Heart right ventricle (tissue), 16 donors: ENCODE measurements around the gene IGSF21. TPM values are rescaled to one million over a fixed set of nuclear protein-coding genes. Genes with fewer than 3 reads are reported as not detected.

Experiments used
- ATAC-seq, 8 donors: fragments of 200-7000 bp; cut with Tn5 transposase; one replicate each; pipeline ENCODE4 v1.9.1; 2020; ENCODE audit warnings: mild to moderate bottlenecking in 8 of 8, moderate library complexity in 8 of 8, moderate number of reproducible peaks in 1 of 8
- DNase-seq, 2 donors: peaks; one replicate each; pipeline ENCODE4 v3.0.0-alpha.2; 2020
- H3K27ac ChIP-seq, 10 donors: fragments of 200-600 bp; sonication (generic) in 2 of 10; one replicate each; pipeline versions ENCODE4 v1.5.0 to v1.8.0; 2020 to 2022; ENCODE audit warnings: mild to moderate bottlenecking in 3 of 10
- H3K27me3 ChIP-seq, 7 donors: fragments of 200-600 bp; one replicate each; pipeline ENCODE4 v1.8.0; 2021 to 2022; ENCODE audit warnings: mild to moderate bottlenecking in 2 of 7
- H3K36me3 ChIP-seq, 9 donors: fragments of 200-600 bp; sonication (generic) in 1 of 9; one replicate each; pipeline versions ENCODE4 v1.5.0 to v1.8.0; 2020 to 2022; ENCODE audit warnings: mild to moderate bottlenecking in 2 of 9
- H3K4me1 ChIP-seq, 9 donors: fragments of 200-600 bp; sonication (generic) in 1 of 9; one replicate each; pipeline versions ENCODE4 v1.5.0 to v1.8.0; 2020 to 2022; ENCODE audit warnings: mild to moderate bottlenecking in 4 of 9
- H3K4me3 ChIP-seq, 10 donors: fragments of 200-600 bp; sonication (generic) in 2 of 10; one replicate each; pipeline versions ENCODE4 v1.5.0 to v1.8.0; 2020 to 2022; ENCODE audit warnings: mild to moderate bottlenecking in 7 of 10, moderate library complexity in 2 of 10
- H3K9me3 ChIP-seq, 11 donors: fragments of 200-600 bp in 10 of 11; sonication (generic) in 2 of 11; one replicate each; pipeline versions ENCODE4 v1.5.0 to v1.8.0; 2013 to 2022; ENCODE audit warnings: mild to moderate bottlenecking in 2 of 11, control low read depth in 1 of 11, moderate library complexity in 1 of 11
- WGBS, 2 donors: extraction: QIAGEN DNeasy Blood & Tissue Kit; methylation state at CpG; one replicate each; pipeline ENCODE4 v1.1.7; 2013; ENCODE audit warnings: inconsistent platforms in 1 of 2; 5-methylcytosine and 5-hydroxymethylcytosine counted together
- intact Hi-C, 10 donors: fragments of 100-400 bp; cut with DNase I; formaldehyde crosslinking; loops; one replicate each; pipeline versions ENCODE4 v1.11.1 to v1.14.2; 2022
- polyA plus RNA-seq, 2 donors: library from polyadenylated mRNA; stranded (reverse); fragments of 200-250 nt; gene quantifications; one replicate each; pipeline ENCODE4 v1.2.3, GENCODE V29; 2013
- total RNA-seq, 10 donors: library from RNA; stranded (reverse); fragmentation: NEBNext Ultra II Directional in 3 of 10; extraction: Animal tissue kit (Norgen Biotek cat#: 25700) in 3 of 10; gene quantifications; one replicate each; pipeline versions ENCODE4 v1.2.1 to v1.2.4, GENCODE V29; 2021 to 2023
- TF ChIP-seq, protein P1 (sequence below), 9 donors: fragments of 200-600 bp; sonication (generic) in 2 of 9; IDR thresholded peaks; one replicate each; pipeline versions ENCODE4 v1.5.0 to v1.8.0; 2021 to 2022; ENCODE audit warnings: antibody characterized with exemption in 9 of 9, mild to moderate bottlenecking in 5 of 9, moderate library complexity in 1 of 9
- donor health status: Arrhythmogenic right ventricular cardiomyopathy.
- donor health status: ischemic (EF 13 %, LVEDD 7.1; RV severe dilation, severe dysfunction).
- donor health status: healthy with polysubstance abuse.
- donor health status: DM: no; HTN: yes; CAD: no.
- donor health status: DM: no; HTN: no; CAD: no.
- donor health status: ischemic (EF 25% LVEDD 6.9; RV normal size, moderate dysfunction).
- donor health status: ischemic (EF 25% LVEDD 5.7; RV mildly dilated, moderate dysfunction).
- donor health status: healthy.
- donor health status: DM: yes; HTN: yes; CAD: no.
- donor health status: Ischemic cardiomyopathy.
- donor health status: ischemic (EF 35%, LVEDD 5.7; RV mildly dilated, moderate dysfunction).
- donor health status: nonischemic (EF 11% LVEDD 7.7; RV severe dilation, severe dysfunction).
- donor health status: DM: yes; HTN: yes; CAD: no.
- donor health status: PGD.
- donor health status: ischemic (EF 29% LVEDD 5.4; RV normal size, mild dysfunction).
- donor health status: nonischemic (EF 23%, LVEDD 6.1; RV moderate dilation, normal function).

Gene IGSF21
- total and polyA plus RNA-seq, 12 donors = 0.13 to 1.6 (median 0.51) TPM; not detected in 1

DNA sequence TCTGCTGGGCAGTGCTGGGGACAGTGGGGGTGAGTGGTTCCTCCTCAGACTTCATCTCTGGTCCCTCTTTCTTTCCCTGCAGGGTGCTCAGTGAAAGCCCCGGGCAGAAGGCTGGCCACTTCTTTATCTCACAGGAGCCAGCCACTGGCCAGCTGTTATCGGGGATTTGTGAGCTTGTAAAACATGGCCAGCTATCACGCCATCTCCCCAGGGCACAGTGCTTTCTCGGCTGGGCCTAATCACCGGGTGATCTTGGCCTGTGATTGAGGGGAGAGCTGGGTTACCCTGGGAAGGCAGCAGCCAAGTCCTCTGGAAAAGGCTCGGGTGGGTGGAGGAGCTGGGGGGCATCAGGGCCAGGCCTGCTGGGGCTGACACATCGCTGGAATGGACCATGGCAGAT lies 83.0 kb downstream of the IGSF21 start:
- intact Hi-C loops = no loop called here
- no peak overlapping the region for H3K27ac ChIP-seq
- no peak overlapping the region for H3K4me3 ChIP-seq
- peaks cover 0 to 66% (median 16%) of the 10 kb centered on the region in 7 donors for H3K27me3 ChIP-seq
- H3K9me3 ChIP-seq = no peaks in the 10 kb centered on the region
- DNase-seq (no peak), ATAC-seq (no peak)
- TF ChIP-seq, protein P1, sequence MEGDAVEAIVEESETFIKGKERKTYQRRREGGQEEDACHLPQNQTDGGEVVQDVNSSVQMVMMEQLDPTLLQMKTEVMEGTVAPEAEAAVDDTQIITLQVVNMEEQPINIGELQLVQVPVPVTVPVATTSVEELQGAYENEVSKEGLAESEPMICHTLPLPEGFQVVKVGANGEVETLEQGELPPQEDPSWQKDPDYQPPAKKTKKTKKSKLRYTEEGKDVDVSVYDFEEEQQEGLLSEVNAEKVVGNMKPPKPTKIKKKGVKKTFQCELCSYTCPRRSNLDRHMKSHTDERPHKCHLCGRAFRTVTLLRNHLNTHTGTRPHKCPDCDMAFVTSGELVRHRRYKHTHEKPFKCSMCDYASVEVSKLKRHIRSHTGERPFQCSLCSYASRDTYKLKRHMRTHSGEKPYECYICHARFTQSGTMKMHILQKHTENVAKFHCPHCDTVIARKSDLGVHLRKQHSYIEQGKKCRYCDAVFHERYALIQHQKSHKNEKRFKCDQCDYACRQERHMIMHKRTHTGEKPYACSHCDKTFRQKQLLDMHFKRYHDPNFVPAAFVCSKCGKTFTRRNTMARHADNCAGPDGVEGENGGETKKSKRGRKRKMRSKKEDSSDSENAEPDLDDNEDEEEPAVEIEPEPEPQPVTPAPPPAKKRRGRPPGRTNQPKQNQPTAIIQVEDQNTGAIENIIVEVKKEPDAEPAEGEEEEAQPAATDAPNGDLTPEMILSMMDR (IDR thresholded peaks at IDR 0.05) = no peak
- WGBS, 2 donors = 22 to 24% methylated on average over 7 of the region's 7 CpGs
- H3K4me1 ChIP-seq = peaks cover 0 to 6% (median 0%) of the 10 kb centered on the region in 9 donors
- H3K36me3 ChIP-seq = no peaks in the 10 kb centered on the region

DNA sequence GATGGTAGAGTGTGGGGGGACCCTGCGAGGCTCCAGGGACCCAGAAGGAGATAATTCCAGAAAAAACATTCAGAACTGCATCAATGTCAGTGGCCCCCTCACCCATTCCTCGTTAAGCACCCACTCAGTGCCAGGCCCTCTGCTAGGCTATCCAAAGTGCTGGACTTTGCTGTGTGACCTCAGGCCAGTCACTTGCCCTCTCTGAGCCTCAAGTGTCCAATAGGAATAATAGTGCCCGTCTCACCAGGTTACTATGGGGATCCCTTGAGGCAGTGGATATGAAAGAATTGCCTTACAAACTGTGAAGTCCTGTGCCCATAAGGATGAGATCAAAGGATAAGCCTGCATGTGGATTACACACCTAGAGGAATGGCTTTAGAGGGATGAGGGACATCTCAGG lies 83.4 kb downstream of the IGSF21 start:
- TF ChIP-seq, protein P1 (IDR thresholded peaks at IDR 0.05) = no peak
- ATAC-seq (no peak), DNase-seq (no peak)
- H3K4me3 ChIP-seq = no peak overlapping the region
- H3K27ac ChIP-seq = no peak overlapping the region
- H3K9me3 ChIP-seq = no peaks in the 10 kb centered on the region
- intact Hi-C loops = no loop called here
- peaks cover 0 to 6% (median 0%) of the 10 kb centered on the region in 9 donors for H3K4me1 ChIP-seq
- 67 to 73% methylated on average over 3 of the region's 3 CpGs for WGBS, 2 donors
- H3K27me3 ChIP-seq = peaks cover 0 to 66% (median 20%) of the 10 kb centered on the region in 7 donors
- H3K36me3 ChIP-seq = no peaks in the 10 kb centered on the region

DNA sequence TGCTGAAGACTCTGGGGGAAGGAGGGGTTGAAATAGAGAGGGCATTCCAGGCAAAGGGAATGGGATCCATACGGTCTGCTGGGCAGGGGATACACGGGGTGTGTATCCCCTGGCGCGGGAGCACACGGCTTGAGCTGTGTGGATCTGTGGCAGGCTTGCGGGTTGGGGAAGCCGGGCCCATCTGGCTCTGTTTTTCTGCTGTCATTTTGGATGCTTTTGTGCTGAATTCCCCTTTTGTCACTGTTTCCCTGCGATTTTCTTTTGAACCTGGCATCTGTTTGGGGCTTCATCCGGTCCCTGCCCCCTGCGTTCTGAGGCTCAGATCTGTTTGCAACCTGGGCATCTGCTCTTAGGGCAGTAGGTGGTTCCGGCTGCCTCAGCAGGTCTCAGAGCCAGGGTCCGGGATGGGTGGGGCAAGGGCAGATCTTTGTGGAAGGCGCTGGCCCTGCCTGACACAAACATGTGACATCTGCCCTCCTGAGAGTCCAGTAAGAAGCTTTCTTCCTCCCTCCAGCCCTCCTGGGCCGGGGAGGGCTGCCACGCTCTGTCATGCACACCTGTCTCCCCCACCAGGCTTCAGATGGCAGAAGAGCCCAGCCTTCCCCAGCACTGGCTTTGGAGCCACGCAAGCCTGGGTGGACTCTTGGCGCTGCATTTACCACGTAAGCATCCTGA lies 84.0 kb downstream of the IGSF21 start:
- intact Hi-C loops = no loop called here
- Histone ChIP-seq H3K27me3 (peaks cover 0 to 69% (median 24%) of the 10 kb centered on the region in 7 donors), H3K4me1 (peaks cover 0 to 6% (median 0%) of the 10 kb centered on the region in 9 donors), H3K9me3 (no peaks in the 10 kb centered on the region), H3K36me3 (no peaks in the 10 kb centered on the region), H3K27ac (no peak overlapping the region), H3K4me3 (no peak overlapping the region)
- 65 to 72% methylated on average over 18 of the region's 18 CpGs for WGBS, 2 donors
- ATAC-seq = no peak
- TF ChIP-seq, protein P1 (IDR thresholded peaks at IDR 0.05) = no peak
- DNase-seq = no peak

DNA sequence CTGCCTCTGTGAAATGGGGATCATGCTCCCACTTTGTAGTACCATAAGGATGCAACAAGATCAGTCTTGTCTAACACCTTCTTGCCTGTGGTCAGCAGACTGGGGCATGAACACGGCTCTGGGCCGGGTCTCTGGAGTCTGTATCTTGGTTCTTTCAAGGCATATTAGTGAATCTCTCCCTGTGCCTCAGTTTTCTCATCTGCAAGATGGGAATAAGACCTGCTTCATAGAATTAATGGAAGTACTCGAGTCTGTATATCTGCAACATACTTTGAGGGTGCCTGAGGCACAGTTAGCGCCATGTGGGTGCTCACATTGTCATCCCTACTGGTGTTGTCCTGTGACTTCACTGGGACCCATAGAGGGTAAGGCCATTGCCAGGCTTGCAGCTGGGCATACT lies 84.6 kb downstream of the IGSF21 start:
- DNase-seq (no peak), ATAC-seq (no peak)
- intact Hi-C loops = no loop called here
- H3K4me1 ChIP-seq = peaks cover 0 to 6% (median 0%) of the 10 kb centered on the region in 9 donors
- TF ChIP-seq, protein P1 (IDR thresholded peaks at IDR 0.05) = no peak
- H3K36me3 ChIP-seq = no peaks in the 10 kb centered on the region
- H3K9me3 ChIP-seq = no peaks in the 10 kb centered on the region
- peaks cover 0 to 69% (median 28%) of the 10 kb centered on the region in 7 donors for H3K27me3 ChIP-seq
- WGBS, 2 donors = 63 to 76% methylated on average over 4 of the region's 4 CpGs
- no peak overlapping the region for H3K4me3 ChIP-seq
- no peak overlapping the region for H3K27ac ChIP-seq
